HG03025 (cell line): ENCODE results near the gene TRMT11.
"Not testable (repeated sequence)": the region's sequence is repeated elsewhere in the genome, so short reads cannot be mapped to it uniquely, and the experiment has no call there.

Experiments used
- ATAC-seq: cut with Tn5 transposase; IDR thresholded peaks from one replicate; pipeline ENCODE4 v1.9.1; 2021; ENCODE audit warnings: mild to moderate bottlenecking, moderate library complexity; ENCODE audit not compliant: unreplicated experiment, low FRiP score

Gene TRMT11

GRCh38 chr6:125988280-125988679, 1.9 kb downstream of the TRMT11 start:
- ATAC-seq, result no peak

- no peak for ATAC-seq
Measured at GRCh38 chr6:125989631-125990030, 3.3 kb downstream of the TRMT11 start.

- no peak for ATAC-seq
Measured at GRCh38 chr6:125991653-125992052, 5.3 kb downstream of the TRMT11 start.

GRCh38 chr6:125994670-125995488, 8.5 kb downstream of the TRMT11 start:
- ATAC-seq, result no peak

- ATAC-seq, result peak; percentile 91
Measured at GRCh38 chr6:125995972-125996580, 9.7 kb downstream of the TRMT11 start.

GRCh38 chr6:126002755-126003679, 16.7 kb downstream of the TRMT11 start:
- ATAC-seq, result no peak

GRCh38 chr6:126007800-126008199, 21.5 kb downstream of the TRMT11 start:
- no peak for ATAC-seq

GRCh38 chr6:126010040-126010439, 23.7 kb downstream of the TRMT11 start:
- ATAC-seq, result no peak

GRCh38 chr6:126015863-126016262, 29.5 kb downstream of the TRMT11 start:
- no peak for ATAC-seq

- no peak for ATAC-seq
Measured at GRCh38 chr6:126016591-126016990, 30.3 kb downstream of the TRMT11 start.

- ATAC-seq, result no peak
Measured at GRCh38 chr6:126017668-126018067, 31.3 kb downstream of the TRMT11 start.

GRCh38 chr6:126020305-126021050, 34.1 kb downstream of the TRMT11 start:
- ATAC-seq, result no peak

- ATAC-seq, result not testable (repeated sequence)
Measured at GRCh38 chr6:126023474-126023873, 37.1 kb downstream of the TRMT11 start.

GRCh38 chr6:126026001-126026400, 39.7 kb downstream of the TRMT11 start:
- ATAC-seq, result no peak

- ATAC-seq, result no peak
Measured at GRCh38 chr6:126027601-126028000, 41.3 kb downstream of the TRMT11 start.

GRCh38 chr6:126030045-126030444, 43.7 kb downstream of the TRMT11 start:
- no peak for ATAC-seq

GRCh38 chr6:126033696-126034095, 47.4 kb downstream of the TRMT11 start:
- ATAC-seq, result no peak

GRCh38 chr6:126034656-126035055, 48.3 kb downstream of the TRMT11 start:
- ATAC-seq, result no peak

GRCh38 chr6:126035764-126036163, 49.4 kb downstream of the TRMT11 start:
- ATAC-seq, result no peak

GRCh38 chr6:126038234-126038633, 51.9 kb downstream of the TRMT11 start:
- no peak for ATAC-seq
